Erythroblast (primary cell): ENCODE data around the gene PTGES2.

ENCODE experiments used
- GATA1 ChIP-seq: IDR thresholded peaks from 2 replicates; pipeline ENCODE4 v1.6.1; 2011; ENCODE audit warnings: low read depth, mild to moderate bottlenecking, control low read depth, low read length, moderate library complexity
- POLR2A ChIP-seq: IDR thresholded peaks from 2 replicates; pipeline ENCODE4 v1.6.1; 2011; ENCODE audit warnings: mild to moderate bottlenecking, low read length

DNA sequence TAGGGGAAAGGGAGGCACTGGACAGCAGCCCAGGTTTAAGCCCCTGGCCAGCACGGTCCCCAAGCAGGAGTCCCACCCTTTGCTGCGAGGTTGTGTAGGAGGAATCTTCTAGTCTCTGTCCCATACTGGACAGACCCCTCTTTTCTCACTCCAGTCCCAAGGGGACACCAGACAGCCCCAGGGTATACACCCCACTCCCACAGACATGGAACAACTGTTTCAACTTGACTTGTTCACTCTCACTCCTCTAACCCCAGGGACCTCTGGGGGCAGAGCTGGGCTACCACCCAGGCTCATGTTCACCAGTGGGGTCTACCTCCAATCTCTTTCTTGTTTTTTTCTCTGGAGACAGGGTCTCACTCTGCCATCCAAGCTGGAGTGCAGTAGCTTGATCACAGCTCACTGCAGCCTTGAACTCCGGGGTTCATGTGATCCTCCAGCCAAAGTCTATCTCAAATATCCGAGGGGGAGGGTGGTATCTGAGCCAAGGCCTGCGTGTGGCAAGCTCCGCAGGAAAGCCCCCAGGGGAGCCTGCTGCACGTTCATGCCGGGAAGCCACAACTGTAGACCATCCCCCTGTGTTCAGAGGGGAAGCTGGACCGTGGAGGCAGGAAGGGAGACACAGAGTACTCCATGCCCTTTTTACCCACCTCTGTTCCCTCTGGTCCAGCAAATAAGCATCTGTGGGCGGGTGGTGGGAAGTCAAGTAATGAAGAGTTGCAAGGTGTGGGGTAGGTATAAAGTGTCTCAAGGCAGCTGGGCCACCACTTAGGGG, 1.8 kb downstream of the PTGES2 start:
- TF ChIP-seq POLR2A (no peak), GATA1 (no peak)
